GM19468 (cell line): Measurements from ENCODE around the gene TYRO3.

Experiments
- ATAC-seq: cut with Tn5 transposase; IDR thresholded peaks from one replicate; pipeline ENCODE4 v1.9.1; 2021; ENCODE audit warnings: mild to moderate bottlenecking, moderate library complexity, moderate number of reproducible peaks; ENCODE audit not compliant: unreplicated experiment; ENCODE audit errors: extremely low read depth

TYRO3 gene

GRCh38 chr15:41550066-41550775 is 8.8 kb upstream of the TYRO3 start:
- ATAC-seq: no peak

- no peak for ATAC-seq
Measured at GRCh38 chr15:41553731-41554130, 5.3 kb upstream of the TYRO3 start.

- ATAC-seq: no peak
Measured at GRCh38 chr15:41554343-41554742, 4.7 kb upstream of the TYRO3 start.

- no peak for ATAC-seq
Measured at GRCh38 chr15:41554915-41555314, 4.1 kb upstream of the TYRO3 start.

GRCh38 chr15:41556677-41557076 is 2.3 kb upstream of the TYRO3 start:
- ATAC-seq: no peak

GRCh38 chr15:41557673-41558399 is 1.2 kb upstream of the TYRO3 start:
- no peak for ATAC-seq

- no peak for ATAC-seq
Measured at GRCh38 chr15:41559239-41559782, 299 bp downstream of the TYRO3 start.

GRCh38 chr15:41560572-41560874 is 1.5 kb downstream of the TYRO3 start:
- ATAC-seq: no peak

GRCh38 chr15:41561104-41561776 is 2.2 kb downstream of the TYRO3 start:
- no peak for ATAC-seq

GRCh38 chr15:41561777-41562145 is 2.7 kb downstream of the TYRO3 start:
- ATAC-seq: no peak

- no peak for ATAC-seq
Measured at GRCh38 chr15:41562244-41562643, 3.2 kb downstream of the TYRO3 start.

GRCh38 chr15:41562784-41563198 is 3.8 kb downstream of the TYRO3 start:
- no peak for ATAC-seq

- no peak for ATAC-seq
Measured at GRCh38 chr15:41564286-41564959, 5.4 kb downstream of the TYRO3 start.

- ATAC-seq: no peak
Measured at GRCh38 chr15:41564960-41565502, 6.0 kb downstream of the TYRO3 start.

- no peak for ATAC-seq
Measured at GRCh38 chr15:41565702-41566101, 6.7 kb downstream of the TYRO3 start.

- no peak for ATAC-seq
Measured at GRCh38 chr15:41566121-41566885, 7.3 kb downstream of the TYRO3 start.

GRCh38 chr15:41567261-41567660 is 8.2 kb downstream of the TYRO3 start:
- no peak for ATAC-seq

- no peak for ATAC-seq
Measured at GRCh38 chr15:41567862-41568261, 8.8 kb downstream of the TYRO3 start.

GRCh38 chr15:41568350-41569017 is 9.5 kb downstream of the TYRO3 start:
- ATAC-seq: no peak
